Measurements from ENCODE around the gene CACNB4.

Gene CACNB4

GRCh38 chr2:152055366-152056108 lies 43.3 kb downstream of the CACNB4 start:
- no peak overlapping the region for H3K4me3 ChIP-seq (ENCODE audit: low read depth, low read length)
- TF ChIP-seq CTCF (IDR thresholded peaks at IDR 0.05; ENCODE audit: borderline replicate concordance, insufficient read depth, low read depth, low read length), result no peak

GRCh38 chr2:152054593-152054992 lies 44.3 kb downstream of the CACNB4 start:
- H3K4me3 ChIP-seq (ENCODE audit: low read depth, low read length), result no peak overlapping the region
- no peak for TF ChIP-seq CTCF (IDR thresholded peaks at IDR 0.05; ENCODE audit: borderline replicate concordance, insufficient read depth, low read depth, low read length)

- H3K4me3 ChIP-seq (ENCODE audit: low read depth, low read length), result no peak overlapping the region
- TF ChIP-seq CTCF (IDR thresholded peaks at IDR 0.05; ENCODE audit: borderline replicate concordance, insufficient read depth, low read depth, low read length), result no peak
Observed at GRCh38 chr2:152051436-152051835, 47.4 kb downstream of the CACNB4 start.

- H3K4me3 ChIP-seq (ENCODE audit: low read depth, low read length), result no peak overlapping the region
- TF ChIP-seq CTCF (IDR thresholded peaks at IDR 0.05; ENCODE audit: borderline replicate concordance, insufficient read depth, low read depth, low read length), result no peak
Observed at GRCh38 chr2:152050915-152051314, 47.9 kb downstream of the CACNB4 start.

GRCh38 chr2:152050341-152050740 lies 48.5 kb downstream of the CACNB4 start:
- no peak for TF ChIP-seq CTCF (IDR thresholded peaks at IDR 0.05; ENCODE audit: borderline replicate concordance, insufficient read depth, low read depth, low read length)
- no peak overlapping the region for H3K4me3 ChIP-seq (ENCODE audit: low read depth, low read length)

GRCh38 chr2:152049541-152049940 lies 49.3 kb downstream of the CACNB4 start:
- H3K4me3 ChIP-seq (ENCODE audit: low read depth, low read length), result no peak overlapping the region
- no peak for TF ChIP-seq CTCF (IDR thresholded peaks at IDR 0.05; ENCODE audit: borderline replicate concordance, insufficient read depth, low read depth, low read length)

GRCh38 chr2:152047824-152048471 lies 50.9 kb downstream of the CACNB4 start:
- no peak overlapping the region for H3K4me3 ChIP-seq (ENCODE audit: low read depth, low read length)
- TF ChIP-seq CTCF (IDR thresholded peaks at IDR 0.05; ENCODE audit: borderline replicate concordance, insufficient read depth, low read depth, low read length), result peak; percentile 60; the same call in 1 of the 2 replicates
